NCI-H460 (cell line): Measurements from ENCODE around the gene NUP214. TPM values are rescaled to one million over a fixed set of nuclear protein-coding genes. Genes with fewer than 3 reads are reported as not detected.
A peak's percentile ranks its signal among the peaks of the same experiment; 100 is the strongest.
"Not testable (repeated sequence)": the region's sequence is repeated elsewhere in the genome, so short reads cannot be mapped to it uniquely, and the experiment has no call there.

ENCODE experiments used
- DNase-seq: peaks from one replicate; pipeline ENCODE4 v3.0.0-alpha.2; 2016; ENCODE audit warnings: low read depth; ENCODE audit errors: extremely low read depth
- total RNA-seq: library from RNA; depleted of rRNA; stranded (reverse); fragments of >200 nt; shearing (Covaris generic); gene quantifications from 2 replicates; pipeline ENCODE4 v1.2.3, GENCODE V29; 2014

NUP214 gene
- total RNA-seq, 1 experiment from 2014 or later = 17.2 TPM

DNA sequence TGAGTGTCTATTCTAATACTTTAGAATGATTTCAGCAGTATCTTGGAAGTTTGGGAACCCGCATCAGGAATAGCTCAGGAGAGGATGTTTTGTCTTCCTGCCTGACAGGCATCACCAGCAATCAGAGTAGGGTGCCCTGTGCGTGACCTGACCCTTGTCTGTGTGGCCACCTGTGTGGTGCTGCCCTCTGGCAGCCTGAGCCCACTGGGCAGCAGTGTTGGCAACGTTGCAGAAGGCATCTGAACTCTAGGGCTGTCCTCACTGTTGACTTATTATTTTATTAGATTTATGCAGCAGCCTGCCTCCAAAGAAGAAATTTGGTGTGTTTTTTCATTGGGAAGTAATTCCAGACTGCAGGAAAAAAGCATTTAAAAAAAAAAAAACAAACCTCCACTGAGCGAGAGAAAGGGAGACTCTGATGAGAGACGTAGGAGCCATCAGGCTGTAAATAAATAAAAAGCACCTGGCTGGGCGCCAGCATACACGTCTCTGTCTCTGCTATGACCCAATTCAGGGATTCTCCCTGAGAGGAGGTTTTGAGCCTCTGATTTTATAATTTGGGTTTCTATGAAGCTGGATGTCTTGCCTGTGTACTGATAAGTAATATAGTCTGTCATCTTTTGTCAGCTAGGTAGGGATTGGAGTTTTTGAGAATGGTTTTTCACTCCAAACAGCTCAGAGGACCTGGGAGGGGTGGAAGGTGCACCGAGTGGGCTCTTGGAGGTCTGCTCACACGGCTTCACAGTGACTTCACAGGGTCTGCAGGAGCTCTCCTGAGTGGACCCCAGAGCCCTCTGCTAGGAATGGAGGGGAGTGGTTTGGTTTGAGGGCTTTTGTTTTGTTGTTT lies 101.9 kb downstream of the NUP214 start:
- DNase-seq = no peak

DNA sequence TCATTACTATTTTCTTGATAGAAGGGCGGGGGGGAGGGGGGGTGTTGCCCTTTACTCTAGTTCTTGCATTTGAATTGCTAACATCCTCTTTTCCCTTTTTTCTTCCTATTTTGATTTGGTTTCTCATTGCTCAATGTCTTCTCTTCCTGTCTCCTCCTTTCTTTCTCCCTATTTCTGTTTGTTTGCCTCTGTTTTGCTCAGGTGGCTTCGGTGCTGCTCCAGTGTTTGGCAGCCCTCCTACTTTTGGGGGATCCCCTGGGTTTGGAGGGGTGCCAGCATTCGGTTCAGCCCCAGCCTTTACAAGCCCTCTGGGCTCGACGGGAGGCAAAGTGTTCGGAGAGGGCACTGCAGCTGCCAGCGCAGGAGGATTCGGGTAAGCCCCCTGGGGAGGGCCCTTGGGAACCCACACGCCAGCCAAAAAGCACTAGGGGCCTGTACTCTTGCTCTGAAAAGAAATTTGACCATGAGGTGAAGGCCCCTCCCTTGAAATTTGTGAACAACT lies 102.6 kb downstream of the NUP214 start:
- no peak for DNase-seq

DNA sequence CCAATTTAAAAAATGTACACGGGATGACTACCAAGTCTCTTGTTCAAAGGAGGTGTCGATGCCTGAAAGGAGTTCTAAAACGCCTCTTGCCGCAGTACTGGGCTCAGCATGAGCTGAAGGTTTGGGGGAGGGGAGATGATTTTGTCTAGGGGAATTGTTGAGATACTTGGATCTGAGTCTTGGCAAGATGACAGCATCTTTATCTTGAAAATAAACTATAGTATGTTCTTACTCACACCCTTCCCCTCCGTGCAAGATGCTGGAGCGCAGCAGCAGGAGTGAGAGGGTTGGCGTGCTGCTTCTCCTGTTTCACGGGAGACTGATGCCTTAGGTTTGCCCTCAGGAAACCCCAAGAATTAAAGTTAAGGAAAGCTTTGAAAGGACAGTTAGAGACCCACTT lies 103.6 kb downstream of the NUP214 start:
- no peak for DNase-seq

DNA sequence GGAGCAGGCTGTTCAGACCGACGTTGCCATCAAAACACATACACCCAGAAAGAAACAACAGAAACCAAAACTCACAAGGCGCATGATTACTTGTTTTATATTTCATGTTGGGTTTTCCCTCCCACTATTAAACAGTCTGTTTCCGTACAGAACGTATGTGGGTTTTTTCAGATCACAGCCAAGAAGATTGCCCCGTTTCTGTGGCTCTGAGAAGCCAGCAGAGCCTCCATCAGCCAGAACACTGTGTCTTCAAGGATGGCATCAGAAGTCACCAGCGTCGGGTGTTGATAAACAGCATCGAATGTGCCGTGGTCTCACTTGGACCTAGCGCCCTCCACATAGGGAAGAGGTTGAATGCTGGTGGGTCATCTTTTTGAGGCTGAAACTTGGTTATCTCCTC lies 108.2 kb downstream of the NUP214 start:
- DNase-seq = no peak

DNA sequence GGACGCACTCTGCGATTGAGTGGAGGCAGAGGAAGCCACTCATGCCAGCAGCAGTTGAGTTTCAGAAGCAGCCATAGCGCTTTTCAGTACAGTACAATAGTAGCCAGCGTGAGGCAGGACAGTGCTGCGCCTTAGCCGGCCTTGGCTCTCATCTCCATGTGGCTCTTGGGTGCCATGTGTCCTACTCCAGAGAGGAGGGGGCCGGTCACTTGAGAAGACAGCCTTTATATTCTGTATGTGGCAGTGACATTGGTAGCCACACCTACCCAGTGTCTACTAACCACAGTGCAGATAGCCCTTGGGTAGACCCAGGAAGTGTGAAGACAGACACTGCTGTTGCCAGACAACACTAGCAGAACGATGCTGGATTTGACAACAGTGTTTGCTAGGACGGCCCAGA lies 108.6 kb downstream of the NUP214 start:
- DNase-seq = no peak

DNA sequence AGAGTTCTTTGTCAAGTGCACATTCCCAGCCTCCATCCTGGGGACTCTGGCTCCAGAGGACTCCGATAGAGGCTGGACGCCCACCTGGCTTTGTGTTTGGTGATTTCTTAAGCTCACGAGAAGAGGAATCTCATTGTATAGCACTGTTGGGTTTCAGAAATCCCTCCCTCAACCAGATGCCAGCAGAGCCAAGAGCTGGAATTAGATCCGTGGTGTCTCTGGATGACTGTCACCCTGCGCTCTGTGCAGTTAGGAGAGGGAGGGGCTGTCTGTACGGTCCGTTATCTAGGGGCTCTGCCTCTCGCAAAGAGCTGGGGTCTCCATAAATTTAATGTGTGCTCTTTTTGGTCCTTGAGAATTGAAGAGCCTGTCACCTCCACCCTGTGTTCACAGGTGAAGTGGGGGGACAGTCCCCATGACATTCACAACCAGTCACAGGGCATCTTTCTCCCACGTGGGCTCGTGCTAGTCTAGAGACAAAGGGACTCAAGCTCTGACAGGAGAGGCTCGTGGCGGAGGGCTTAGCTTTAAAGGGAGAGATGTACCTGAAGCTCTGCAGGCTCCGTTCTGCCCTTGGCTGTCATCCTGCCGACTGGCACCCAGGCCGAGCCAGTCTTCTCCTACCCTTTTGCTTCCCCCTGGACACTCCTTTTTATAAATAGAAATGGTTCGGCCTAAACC lies 109.6 kb downstream of the NUP214 start:
- no peak for DNase-seq

DNA sequence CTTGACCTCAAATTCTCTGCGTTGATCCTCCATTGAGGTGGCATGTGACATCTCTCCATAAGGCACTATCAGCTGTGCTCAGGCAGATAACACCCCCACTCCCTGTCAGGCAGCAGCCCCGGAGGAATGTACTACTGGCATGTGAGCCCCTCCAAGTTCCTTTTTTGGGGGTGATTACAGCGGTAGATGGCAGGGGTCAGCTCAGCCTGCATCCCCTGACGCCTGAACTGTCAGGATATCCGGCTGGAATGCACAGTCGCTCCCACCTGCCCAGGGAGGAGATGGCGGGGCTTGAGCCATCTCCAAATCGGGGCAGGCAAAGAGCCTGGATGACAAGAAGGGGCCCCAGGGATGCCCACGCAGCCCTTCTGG lies 110.1 kb downstream of the NUP214 start:
- no peak for DNase-seq

DNA sequence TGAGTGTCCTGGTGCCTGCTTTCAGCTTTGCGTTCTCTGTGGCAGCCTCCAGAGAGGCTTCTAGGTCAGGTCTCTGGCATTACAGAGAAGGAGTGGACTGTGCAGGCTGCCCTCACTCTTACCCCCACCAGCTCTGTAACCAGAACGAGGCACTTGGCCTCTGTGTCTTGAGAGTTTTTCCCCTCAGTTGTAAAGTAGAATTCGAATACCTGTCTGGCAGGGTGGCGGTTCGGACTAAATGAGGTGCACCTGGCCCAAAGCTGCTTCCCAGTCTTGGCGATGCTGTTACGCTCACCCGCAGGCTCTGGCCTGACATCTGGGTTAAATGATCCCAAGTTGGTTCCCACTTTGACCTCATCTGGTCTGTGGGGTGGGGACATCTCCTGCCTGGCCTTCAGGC lies 110.8 kb downstream of the NUP214 start:
- DNase-seq = no peak

DNA sequence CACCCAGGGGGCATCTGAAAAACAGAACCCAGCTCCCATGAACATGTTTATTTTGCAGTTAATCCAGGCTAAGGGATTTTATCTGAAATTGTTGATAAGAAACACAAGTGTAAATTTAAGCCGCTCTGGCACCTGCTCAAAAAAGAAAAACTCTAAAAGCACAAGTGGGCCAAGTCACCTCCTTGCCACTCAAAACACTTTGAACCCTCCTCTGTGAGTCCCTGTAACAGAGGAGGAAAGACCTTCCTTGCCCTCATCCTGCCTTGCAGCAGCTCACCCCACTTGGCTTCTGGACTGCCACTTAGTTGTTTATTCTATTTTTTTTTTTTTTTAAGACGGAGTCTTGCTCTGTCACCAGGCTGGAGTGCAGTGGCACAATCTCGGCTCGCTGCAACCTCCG lies 111.4 kb downstream of the NUP214 start:
- no peak for DNase-seq

DNA sequence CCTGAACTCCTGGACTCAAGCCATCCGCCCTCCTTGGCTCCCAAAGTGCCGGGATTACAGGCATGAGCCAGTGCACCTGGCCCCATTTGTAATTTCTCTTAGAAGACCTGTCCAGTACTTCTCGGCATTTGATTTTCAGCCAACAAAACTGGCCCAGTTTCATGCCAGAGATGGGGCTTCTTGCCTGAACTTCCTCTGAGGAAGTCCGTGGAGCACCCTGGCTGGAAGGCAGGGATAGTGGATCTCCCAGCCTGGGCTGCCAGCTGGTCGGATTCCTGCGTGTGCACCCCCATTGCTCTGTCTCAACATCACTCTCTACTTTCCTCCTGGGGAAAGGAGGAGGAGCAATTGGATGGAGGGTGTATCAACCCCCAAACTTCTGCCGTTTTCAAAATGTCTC lies 111.9 kb downstream of the NUP214 start:
- no peak for DNase-seq

DNA sequence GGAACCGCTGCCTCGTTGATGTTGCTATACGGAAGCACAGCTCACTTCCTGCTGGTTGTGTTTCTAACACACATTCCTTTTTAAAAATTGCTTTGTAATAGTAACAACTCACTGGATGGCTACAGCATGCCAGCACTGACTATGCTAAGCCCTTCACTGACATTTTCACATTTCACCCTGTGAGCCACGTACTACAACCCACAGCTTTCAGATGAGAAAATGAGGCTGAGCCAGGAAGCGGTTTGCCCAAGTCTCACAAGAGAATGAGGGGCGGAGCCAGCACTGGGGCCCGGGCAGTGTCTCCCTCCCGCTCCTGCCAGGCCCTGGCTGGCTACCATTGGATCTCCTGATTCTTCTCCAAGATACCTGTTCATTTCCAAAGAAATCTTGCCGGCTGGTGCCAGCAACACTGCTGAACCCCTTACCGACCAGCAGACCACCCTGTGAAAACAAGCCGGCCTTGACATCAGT lies 112.6 kb downstream of the NUP214 start:
- peak; percentile 26 for DNase-seq

DNA sequence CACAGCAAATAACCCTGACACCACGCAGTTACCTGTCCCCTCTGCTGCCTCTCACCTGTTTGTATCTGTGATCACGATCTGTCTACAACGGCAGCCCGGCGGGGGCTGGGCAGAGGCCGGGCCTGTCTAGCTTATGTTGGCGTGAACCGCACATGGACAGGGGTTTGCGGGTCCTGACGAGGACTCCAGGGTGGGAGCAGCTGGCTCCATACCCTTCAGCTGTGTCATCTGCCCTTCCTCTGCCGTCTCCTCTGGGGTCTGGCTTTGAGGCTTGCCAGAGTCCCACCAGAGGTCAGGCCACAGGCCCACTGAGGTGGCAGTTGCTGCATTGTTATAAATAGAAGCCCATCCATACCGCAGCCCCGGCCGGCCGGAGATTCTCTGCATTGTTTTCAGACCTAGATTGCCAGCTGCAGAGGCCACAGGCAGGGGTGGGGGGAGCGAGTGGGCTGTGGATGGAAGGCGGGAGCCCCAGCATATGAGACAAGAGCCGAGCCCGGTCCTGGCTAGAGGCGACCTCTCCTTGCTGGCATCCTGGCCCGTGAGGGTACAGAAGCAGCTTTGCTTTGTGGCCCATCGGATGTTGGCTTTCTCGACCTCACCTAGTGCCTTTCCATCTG lies 113.1 kb downstream of the NUP214 start:
- no peak for DNase-seq

DNA sequence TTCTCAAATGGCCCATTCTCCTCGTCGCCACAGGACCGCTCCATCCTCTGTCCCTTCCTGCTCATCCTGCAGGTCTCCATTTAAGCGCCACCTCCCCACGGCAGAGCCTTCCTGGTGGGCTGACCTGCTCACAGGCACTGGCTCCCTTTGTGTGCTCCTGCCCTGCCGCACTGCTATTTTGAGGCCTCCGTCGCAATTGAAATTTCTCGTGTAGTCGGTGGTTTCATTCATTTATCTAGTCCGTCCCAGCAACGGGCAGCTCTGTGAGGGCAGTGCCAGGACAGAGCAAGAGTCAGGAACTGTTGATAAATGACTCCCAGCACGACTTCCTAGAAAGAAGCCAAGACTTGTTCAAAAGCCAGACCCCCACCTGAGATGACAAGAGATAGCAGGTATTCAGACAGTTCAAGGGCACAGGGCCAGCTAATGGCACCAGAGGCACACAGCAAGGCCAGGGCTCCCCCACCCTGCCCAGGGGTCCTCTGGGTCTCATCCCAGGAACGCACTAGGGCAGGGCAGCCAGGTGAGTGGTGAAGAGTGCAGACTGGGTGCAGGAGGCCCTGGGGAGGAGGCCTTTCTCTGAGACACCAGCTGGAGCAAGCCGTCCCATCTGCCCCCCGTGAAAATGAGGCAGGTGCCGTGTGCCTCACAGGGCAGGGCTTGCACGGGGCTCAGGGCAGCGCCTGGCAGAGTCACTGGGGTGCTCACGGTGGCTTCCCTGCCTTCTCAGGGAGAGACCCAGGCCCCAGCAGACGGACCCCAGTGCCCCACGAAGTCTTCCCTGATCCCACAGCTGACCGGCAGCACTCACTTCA lies 114.0 kb downstream of the NUP214 start:
- DNase-seq = no peak

DNA sequence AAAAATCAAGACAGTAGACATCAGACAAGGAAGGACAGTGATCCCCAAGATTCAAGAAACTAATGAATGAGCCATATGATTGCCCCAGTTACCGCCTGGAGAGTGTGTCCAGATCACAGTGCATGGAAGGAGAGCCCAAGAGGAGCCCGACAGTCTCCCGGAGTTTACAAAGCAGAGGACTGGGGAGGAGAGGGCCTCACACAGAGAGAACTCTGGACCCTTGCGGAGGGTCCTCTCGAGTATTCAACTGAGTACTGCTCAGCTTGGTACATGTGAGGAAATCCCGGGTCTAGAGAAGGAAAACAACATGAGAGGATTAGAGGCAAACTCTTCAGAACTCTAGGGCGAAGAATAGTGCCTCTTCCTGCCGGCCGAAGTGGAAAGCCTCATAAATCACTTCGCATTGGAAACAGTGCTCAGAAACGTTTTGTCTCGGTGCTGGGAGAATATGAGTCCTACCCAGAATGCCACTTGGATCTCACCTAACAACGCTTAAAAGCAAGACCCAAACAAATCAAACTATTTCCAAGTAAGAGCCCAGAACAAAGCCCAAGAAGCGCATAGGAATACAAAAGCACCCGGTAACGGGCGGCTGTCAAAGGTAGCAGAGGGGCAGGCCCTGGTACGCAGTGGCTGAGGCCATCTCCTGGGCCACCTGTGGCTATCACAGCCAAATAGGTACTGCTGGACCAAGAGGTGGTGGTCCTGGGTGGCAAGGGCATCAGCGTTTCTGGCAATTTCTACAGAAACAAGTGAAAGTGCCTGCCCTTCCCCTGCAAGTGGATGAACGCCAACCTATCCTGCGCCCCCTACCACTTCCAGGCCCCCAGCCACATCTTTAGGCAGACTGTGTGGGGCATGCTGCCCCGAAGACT lies 114.9 kb downstream of the NUP214 start:
- no peak for DNase-seq

DNA sequence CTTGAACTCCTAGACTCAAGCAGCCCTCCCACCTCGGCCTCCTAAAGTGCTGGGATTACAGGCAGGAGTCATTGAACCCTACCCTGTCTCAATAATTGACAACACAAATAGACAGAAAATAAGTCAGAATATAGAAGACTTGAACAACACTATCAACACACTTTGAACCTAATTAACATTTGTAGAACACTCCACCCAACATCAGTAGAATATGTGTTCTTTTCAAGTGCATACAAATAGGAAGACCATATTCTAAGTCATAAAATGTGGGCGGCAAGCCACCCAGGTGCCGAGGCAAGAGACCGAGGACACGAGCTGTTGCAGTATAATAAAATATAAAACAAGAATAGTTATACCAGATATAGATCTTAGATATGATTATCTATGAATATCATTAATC lies 118.9 kb downstream of the NUP214 start:
- DNase-seq = not testable (repeated sequence)

DNA sequence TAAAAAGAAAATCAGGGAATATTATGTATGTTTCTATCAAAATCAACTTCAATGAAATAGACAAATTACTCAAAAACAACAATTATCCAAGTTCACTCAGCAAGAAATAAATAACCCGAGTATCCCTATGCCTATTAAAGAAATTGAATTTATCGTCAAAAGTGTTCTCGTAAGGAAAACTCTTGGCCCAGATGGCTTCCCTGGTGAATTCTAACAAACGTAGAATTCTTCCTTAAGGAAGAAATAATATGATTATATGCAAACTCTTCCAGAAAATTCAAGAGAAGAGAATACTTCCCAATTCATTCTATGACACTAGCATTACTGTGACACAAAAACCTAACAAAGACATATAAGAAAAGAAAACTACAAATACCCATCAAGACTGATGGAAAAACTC lies 121.2 kb downstream of the NUP214 start:
- no peak for DNase-seq

DNA sequence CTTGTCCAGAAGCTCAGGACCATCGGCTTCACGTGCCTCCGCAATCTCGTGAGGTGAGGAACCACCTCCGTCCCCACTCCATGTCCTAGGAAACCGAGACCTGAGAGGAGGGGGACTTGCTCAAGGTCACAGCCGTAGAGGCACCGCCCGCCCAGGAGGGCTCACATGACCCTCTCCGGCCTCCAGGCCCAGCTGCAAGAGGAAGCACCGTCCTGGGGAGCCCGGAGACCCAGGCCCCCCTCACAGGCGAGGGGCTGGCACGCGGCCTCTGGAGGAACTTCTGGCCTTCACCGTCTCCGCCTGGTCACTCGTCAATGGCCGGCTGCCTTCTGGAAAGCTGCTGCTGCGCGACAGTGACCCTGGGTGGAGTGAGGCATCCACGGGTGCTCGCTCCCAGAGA lies 126.7 kb downstream of the NUP214 start:
- no peak for DNase-seq

DNA sequence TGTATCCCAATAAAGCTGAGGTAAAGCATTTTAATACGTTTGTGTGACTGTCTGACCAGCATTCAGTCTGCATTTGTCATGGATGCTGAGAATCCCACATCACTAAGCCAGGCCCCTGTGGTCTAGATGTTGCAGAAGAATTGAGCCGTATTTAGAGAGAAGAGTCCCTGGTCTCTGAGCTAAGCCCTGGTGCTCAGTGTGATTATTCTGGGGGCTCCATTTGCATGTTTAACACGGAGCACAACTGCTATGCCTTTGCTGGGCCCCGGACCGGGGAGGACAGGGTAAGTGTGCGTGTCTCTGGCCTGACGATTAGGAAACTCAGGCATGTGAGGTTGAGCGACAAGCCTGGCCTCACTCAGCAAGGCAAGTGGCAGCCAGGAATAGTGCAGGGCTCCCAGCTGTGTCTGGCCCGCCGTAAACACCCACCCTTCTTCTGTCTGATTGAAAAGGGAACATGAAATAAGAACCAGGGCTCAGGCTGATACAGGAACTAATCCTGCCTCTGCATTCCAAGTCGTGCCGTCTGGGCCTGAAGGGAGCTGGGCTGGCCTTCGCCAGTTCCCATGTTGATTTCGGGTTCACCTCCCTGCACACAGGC lies 128.6 kb downstream of the NUP214 start:
- no peak for DNase-seq

DNA sequence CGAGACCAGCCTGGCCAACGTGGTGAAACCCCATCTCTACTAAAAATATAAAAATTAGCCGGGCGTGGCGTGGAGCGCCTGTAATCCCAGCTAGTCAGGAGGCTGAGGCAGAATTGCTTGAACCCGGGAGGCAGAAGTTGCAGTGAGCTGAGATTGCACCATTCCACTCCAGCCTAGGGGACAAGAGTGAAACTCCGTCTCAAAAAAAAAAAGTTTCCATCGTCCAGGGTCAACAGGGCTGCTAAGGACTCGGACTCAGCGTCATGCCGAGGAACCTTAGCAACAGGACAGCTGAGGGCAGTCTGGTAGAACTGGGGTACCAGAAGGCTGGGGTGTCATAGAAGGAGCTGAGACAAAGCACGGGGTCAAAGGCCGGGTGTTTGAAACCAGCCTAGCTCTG lies 129.2 kb downstream of the NUP214 start:
- no peak for DNase-seq
